NCI-H146 treated with DMSO at 0.1 percent for 48 hours (cell line): ENCODE data around the gene STYXL1.

Experiments
- DNase-seq: peaks from one replicate; lab custom pipeline; 2025; ENCODE audit not compliant: unreplicated experiment; lab: John Stamatoyannopoulos, UW

STYXL1 gene

DNA sequence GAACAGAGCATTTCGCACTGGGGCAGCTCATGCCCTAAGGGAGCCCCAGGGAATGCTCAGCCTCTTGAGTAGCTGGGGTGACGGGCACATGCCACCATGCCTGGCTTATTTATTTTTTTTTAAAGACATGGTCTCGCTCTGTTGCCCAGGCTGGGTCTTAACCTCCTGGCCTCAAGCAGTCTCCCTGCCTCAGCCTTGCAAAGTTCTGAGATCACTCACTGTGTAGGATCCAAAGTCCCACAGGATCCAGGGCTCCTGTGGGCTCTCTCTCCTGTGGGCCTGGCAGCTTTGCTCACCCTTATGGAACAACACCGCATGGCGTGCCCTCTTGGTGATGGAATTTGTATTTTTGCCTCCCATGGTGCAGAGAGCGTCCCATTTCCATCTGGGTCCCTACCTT is 87.4 kb downstream of the STYXL1 start:
- DNase-seq = no peak

DNA sequence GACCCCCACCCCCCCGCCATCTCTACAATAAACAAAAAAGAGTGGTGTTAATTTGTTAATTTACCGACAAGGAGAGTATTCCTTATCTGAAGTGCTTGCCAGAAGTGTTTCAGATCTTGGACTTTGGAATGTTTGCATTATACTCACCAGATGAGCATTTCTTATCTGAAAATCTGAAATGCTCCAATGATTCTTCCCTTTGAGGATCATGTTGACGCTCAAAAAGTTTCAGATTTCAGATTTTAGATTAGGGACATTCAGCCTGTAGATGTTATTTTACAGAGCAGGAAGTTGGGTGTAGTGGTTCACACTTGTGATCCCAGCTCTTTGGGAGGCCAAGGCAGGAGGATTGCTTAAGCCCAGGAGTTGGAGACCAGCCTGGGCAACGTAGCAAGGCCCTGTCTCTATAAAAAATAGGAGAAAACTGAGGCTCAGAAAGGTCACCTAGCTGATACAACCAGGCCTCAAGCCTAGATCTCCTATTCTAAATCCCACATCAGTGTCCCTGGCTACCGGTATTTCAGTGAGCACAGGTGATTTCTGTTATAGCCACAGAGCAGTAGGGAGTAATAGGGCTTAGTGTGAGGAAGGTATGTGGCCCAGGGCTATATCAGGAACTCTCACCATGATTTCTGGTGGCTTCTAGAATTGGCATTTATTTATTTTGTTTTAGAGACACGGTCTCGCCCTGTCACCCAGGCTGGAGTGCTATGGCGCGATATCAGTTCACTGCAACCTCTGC is 88.8 kb downstream of the STYXL1 start:
- no peak for DNase-seq

DNA sequence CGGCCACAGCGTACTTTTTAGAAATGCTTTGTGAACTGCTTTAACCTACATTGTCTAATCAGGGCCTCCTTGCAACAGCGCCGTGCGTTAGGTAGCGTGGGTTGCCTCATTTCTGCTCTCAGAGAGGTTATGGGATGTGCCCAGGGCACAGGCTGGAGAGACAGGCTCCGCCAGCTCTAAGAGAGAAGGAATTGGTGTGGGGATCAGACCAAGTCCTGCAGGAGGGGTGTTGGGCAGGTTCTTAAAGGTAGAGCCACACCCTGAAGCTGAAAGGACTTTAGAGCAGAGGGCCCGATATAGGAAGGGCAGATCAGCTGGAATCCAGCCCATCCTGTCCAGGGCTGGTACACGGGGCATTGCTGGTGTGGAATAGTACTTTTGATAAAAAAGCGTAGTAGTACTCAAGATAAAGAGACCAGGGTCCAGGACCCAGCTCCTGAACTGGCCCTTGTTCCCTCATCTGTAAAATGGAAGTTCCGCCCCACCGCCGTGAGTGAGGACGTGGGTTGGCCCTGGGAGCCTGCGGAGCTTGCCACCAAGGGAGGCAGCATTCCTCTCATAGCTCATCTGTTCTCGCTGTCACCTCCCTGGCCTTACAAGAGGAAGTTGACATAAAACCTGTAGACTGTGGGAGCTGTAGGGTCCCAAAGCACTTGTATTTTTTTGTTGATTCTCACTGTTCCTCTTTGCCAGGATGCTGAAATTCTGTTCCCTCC is 90.6 kb downstream of the STYXL1 start:
- no peak for DNase-seq

DNA sequence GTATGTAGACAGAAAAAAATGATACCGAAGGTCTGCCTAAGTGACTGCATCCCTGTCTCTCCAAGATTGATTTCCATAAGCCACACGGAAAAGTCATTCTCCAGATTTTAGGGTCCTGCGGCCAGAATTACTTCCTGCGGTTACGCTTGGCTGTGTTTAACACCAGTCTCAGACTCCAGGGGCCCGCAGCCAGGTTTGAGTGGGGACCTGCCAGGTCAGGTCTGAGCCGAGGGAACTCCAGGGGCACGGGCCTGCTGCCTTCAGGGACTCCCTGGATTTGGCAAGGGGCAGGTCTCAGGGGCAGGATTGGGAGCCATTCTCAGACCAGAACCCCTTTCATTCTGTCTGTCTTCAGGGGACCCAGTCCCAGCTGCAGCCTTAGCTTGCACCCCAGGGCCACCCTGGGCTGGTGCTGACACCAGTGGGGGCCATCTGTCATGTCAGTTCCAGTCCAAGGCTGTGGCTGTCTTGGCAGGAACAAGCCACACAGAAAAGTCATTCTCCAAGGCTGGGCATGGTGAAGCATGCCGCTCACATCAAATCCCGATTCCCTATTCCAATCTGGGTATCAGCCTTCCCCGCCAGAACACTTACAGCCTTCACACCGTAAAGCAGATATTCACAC is 92.4 kb downstream of the STYXL1 start:
- DNase-seq = no peak

DNA sequence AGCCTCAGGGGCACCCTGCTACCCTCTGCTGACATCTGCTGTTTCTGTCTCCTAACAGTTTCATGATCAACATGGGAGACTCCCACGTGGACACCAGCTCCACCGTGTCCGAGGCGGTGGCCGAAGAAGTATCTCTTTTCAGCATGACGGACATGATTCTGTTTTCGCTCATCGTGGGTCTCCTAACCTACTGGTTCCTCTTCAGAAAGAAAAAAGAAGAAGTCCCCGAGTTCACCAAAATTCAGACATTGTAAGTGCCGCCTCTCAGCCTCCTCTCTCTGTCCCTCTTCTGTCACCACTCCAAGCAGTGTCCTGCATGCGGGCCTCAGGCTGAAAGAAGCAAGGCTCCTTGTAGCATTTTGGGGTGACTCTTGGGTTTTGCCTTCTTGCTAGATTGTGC is 93.9 kb downstream of the STYXL1 start:
- no peak for DNase-seq

DNA sequence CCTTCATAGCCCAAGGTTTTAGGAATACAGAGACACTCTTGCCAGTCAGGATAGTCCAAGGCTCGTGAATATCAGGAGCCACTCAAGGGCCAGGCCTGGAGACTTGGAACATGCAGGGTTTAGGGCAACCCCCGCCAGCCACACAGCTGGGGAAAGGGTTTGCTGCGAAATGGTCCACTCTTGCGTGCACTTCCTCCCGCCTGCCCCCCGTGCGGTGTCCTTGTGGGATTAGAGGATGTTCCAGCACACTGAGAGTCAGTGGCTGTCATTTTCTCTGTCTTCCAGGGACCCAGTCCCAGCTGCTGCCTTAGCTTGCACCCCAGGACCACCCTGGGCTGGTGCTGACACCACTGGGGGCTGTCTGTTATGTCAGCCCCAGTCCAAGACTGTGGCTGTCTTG is 94.4 kb downstream of the STYXL1 start:
- no peak for DNase-seq

DNA sequence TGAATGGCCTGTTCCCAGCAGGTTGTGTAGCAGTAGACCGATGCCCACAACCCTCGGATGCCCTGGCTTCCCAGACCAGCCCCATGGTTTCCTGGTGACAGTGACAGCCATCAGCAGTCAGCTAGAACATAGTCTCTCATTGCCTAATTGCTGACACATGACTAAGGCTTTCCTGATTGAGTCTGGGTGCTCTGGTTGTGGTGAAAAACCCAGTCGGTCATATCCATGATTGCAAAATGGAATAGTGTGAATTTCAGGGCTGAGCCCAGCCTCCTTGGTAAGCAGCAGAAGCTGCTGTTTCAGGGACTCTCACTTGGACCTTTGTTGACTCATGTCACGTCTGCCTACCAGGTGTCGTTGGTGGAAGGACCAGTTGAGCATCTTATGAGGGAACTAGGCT is 96.3 kb downstream of the STYXL1 start:
- DNase-seq = no peak

DNA sequence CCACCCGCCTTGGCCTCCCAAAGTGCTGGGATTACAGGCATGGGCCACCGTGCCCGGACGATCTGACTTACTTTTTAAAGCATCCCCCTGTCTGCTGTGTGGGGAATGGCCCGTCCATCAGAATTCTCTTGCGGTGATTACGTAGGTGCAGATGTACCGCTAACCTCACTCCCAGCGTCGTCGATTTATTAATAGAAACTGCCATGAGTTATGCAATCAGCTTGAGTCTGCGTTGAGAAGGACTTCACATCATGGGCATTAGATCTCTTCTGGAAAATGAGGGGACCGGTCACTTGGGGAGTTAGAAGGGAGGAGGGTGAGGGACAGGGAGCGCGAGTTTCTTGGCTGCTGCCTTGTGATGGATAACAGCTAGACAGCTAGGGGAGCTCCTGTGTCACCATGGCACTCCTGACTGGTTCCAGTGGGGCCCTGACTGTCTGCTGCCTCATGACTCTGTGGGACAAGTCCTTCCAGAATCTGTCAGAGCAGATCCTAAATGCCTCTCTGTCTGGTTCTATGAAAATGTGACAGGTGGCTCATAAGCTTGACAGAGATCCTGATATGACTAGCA is 97.6 kb downstream of the STYXL1 start:
- no peak for DNase-seq

DNA sequence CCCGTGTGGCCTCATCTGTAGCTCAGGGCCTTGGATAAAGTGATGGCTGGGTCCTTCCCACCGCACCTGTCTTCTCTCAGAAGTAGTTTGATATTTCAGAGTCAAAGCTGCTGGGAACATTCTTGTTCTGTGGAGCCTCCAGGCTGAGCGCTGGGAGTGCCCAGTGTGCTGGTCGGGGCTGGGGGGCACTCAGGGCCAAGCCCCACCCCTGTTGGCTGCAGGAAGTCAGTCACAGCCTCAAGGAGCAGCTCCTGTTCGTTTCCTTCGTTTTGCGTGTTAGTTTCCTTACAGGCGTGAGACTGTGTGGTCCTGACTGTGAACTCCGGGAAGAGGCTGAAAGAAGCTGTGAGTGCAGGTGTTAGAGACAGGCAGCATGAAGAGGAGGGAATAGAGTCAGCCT is 99.6 kb downstream of the STYXL1 start:
- DNase-seq = no peak
